NCI-H345 treated with DMSO at 0.1 percent for 48 hours (cell line): ENCODE results near the gene C2orf66.

Experiments used
- DNase-seq: peaks from one replicate; lab custom pipeline; 2025; ENCODE audit not compliant: unreplicated experiment; lab: John Stamatoyannopoulos, UW

Gene C2orf66

GRCh38 chr2:196767101-196767500 lies 42.1 kb downstream of the C2orf66 start:
- DNase-seq, result no peak

- no peak for DNase-seq
Measured at GRCh38 chr2:196759378-196759706, 49.8 kb downstream of the C2orf66 start.

DNA sequence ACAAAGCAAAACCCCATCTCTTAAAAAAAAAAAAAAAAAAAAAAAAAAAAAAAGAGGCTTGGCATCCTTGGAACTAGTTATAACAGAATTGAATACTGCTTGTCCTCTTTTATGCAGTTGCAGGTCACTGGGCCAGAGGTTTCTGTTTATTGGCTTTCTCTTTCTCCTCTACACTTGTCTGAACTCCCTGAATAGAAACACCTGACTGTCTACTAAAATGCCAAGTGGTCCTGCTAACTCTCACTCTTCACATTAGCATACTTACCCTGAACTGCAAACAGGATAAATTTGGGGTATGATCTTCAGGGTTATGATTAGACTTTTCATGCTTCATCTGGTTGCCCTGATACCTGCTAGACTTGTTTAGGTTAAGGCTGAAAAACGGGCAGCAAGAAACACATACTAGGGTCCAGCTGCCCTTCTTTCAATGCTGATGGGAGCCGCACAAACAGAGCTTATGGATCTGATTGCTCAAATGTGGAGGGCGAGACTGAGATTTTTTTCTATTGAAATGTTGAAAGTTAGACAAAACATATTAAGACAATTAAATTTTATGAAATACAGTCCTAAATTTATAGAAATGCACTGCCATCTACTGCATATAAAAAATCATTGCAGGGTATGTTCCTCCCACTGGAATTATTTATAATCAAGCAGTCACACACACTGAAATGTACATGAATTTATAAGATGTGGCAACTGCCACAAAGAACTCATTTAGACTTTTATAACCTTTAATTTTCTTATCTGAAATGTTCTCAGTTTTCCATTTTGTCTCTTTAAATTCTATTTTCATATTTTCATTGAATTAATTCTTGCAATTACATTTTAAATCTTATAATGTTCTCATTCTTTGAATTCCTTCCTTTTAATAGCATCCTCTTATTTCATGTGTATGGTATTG lies 50.4 kb downstream of the C2orf66 start:
- no peak for DNase-seq
